ENCODE data around the gene ADAMTS18. TPM values are rescaled to one million over a fixed set of nuclear protein-coding genes. Genes with fewer than 3 reads are reported as not detected.

The ADAMTS18 gene
- total RNA-seq, 1 donor from 2014 or later, result not detected

GRCh38 chr16:77443357-77444146, 8.7 kb upstream of the ADAMTS18 start:
- H3K27me3 ChIP-seq (ENCODE audit: control insufficient read depth, insufficient read depth, low read length), result no peaks in the 10 kb centered on the region
- no peaks in the 10 kb centered on the region for H3K36me3 ChIP-seq (ENCODE audit: control insufficient read depth, insufficient read depth, low read length)
- no peak overlapping the region for H3K4me3 ChIP-seq (ENCODE audit: low read depth, low read length)
- no peak for TF ChIP-seq CTCF (IDR thresholded peaks at IDR 0.05; ENCODE audit: insufficient read depth, low read length, severe bottlenecking)
- FAIRE-seq, result no peak
- DNase-seq (ENCODE audit: low read depth), result no peak

DNA sequence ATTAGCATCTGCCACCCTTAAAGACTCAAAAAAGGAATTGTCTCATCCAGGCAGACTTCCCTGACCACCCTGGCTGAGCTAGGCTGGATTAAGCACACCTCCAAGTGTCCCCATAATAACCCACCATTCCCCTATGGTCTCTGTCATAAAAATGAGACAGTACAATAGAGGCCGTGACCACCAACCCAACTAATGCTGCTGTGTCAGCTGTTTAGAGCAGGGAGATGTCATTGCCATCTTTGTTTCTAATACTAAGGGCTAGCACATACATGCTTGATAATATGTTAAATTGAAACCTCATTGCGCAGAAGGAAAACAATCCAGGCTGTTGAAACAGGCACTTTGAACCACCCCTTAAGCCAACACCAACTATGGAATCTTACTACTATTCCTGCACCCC, 7.2 kb upstream of the ADAMTS18 start:
- no peak overlapping the region for H3K4me3 ChIP-seq (ENCODE audit: low read depth, low read length)
- no peak for DNase-seq (ENCODE audit: low read depth)
- no peak for TF ChIP-seq CTCF (IDR thresholded peaks at IDR 0.05; ENCODE audit: insufficient read depth, low read length, severe bottlenecking)
- no peak for FAIRE-seq
- H3K27me3 ChIP-seq (ENCODE audit: control insufficient read depth, insufficient read depth, low read length), result no peaks in the 10 kb centered on the region
- no peaks in the 10 kb centered on the region for H3K36me3 ChIP-seq (ENCODE audit: control insufficient read depth, insufficient read depth, low read length)

- Histone ChIP-seq H3K27me3 (ENCODE audit: control insufficient read depth, insufficient read depth, low read length) (peaks cover 5% of the 10 kb centered on the region), H3K36me3 (ENCODE audit: control insufficient read depth, insufficient read depth, low read length) (no peaks in the 10 kb centered on the region), H3K4me3 (ENCODE audit: low read depth, low read length) (no peak overlapping the region)
- no peak for TF ChIP-seq CTCF (IDR thresholded peaks at IDR 0.05; ENCODE audit: insufficient read depth, low read length, severe bottlenecking)
- DNase-seq (ENCODE audit: low read depth) (no peak), FAIRE-seq (no peak)
Observed at GRCh38 chr16:77439106-77439505, 4.3 kb upstream of the ADAMTS18 start.

DNA sequence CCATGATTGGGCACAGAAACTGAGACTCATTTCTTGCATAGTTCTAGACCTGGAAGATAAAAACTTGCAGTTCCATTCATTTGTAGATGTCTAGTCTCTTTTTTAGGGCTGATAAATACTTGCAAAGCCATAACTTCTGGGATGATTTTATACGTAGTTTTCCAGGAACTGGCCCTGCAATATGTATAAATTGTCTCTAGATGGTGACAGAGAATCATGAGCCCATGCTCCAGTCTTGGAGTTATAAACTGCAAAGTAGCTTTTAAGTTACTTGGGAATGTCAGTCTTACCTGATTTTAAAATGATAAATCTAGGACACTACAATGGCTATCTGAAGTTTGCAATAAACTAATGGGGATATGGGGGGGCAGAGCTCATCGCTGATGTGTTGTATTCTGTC, 3.0 kb upstream of the ADAMTS18 start:
- Histone ChIP-seq H3K27me3 (ENCODE audit: control insufficient read depth, insufficient read depth, low read length) (peaks cover 5% of the 10 kb centered on the region), H3K4me3 (ENCODE audit: low read depth, low read length) (no peak overlapping the region), H3K36me3 (ENCODE audit: control insufficient read depth, insufficient read depth, low read length) (no peaks in the 10 kb centered on the region)
- FAIRE-seq, result no peak
- no peak for DNase-seq (ENCODE audit: low read depth)
- TF ChIP-seq CTCF (IDR thresholded peaks at IDR 0.05; ENCODE audit: insufficient read depth, low read length, severe bottlenecking), result no peak

DNA sequence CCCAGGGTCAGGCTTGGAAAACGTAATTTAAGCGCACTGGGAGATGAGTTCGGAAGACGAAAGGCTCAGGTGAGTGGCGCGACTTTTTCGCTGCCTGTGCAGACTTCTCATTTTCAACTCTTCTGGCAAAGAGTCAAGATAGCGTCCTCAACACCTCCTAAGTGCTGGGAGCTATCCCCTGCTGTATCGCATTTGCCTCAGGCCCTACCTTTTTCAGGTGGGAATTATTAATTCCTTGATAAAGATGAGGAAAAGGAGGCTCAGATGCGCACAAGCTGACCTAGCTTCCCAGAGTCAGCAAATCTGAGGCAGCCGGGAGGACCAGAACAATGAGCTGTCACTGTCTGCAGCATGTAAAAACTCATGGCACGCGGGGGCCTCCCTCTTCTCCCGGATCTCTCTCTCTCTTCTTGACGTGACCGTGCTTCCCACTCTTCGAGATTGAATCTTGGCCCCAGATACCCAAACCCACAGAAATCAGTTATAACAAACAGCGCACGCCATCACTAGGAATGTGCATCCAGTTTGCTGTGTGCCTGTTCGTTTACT, 512 bp upstream of the ADAMTS18 start:
- Histone ChIP-seq H3K36me3 (ENCODE audit: control insufficient read depth, insufficient read depth, low read length) (no peaks in the 10 kb centered on the region), H3K4me3 (ENCODE audit: low read depth, low read length) (no peak overlapping the region), H3K27me3 (ENCODE audit: control insufficient read depth, insufficient read depth, low read length) (peaks cover 5% of the 10 kb centered on the region)
- FAIRE-seq (no peak), DNase-seq (ENCODE audit: low read depth) (no peak)
- no peak for TF ChIP-seq CTCF (IDR thresholded peaks at IDR 0.05; ENCODE audit: insufficient read depth, low read length, severe bottlenecking)
